Activated CD8-positive, alpha-beta memory T cell treated with anti-CD3 and anti-CD28 coated beads for 36 hours (primary cell): Measurements from ENCODE around the gene ADAMTS9. TPM values are rescaled to one million over a fixed set of nuclear protein-coding genes. Genes with fewer than 3 reads are reported as not detected.

ENCODE experiments used
- CTCF ChIA-PET: fragments of 350-600 bp; sonication (Branson Sonifier 250); formaldehyde crosslinking; loops from one replicate; lab custom pipeline; 2021; ENCODE audit warnings: antibody characterized with exemption; lab: Charles Lee
- POLR2A ChIA-PET: fragments of 350-600 bp; sonication (Branson Sonifier 250); formaldehyde crosslinking; loops from one replicate; lab custom pipeline; 2021; ENCODE audit warnings: antibody characterized with exemption; lab: Charles Lee
- total RNA-seq, 2 experiments: library from RNA; stranded (reverse); gene quantifications; one replicate each; pipeline ENCODE4 v1.2.3, GENCODE V29; 2021

ADAMTS9 gene, protein sequence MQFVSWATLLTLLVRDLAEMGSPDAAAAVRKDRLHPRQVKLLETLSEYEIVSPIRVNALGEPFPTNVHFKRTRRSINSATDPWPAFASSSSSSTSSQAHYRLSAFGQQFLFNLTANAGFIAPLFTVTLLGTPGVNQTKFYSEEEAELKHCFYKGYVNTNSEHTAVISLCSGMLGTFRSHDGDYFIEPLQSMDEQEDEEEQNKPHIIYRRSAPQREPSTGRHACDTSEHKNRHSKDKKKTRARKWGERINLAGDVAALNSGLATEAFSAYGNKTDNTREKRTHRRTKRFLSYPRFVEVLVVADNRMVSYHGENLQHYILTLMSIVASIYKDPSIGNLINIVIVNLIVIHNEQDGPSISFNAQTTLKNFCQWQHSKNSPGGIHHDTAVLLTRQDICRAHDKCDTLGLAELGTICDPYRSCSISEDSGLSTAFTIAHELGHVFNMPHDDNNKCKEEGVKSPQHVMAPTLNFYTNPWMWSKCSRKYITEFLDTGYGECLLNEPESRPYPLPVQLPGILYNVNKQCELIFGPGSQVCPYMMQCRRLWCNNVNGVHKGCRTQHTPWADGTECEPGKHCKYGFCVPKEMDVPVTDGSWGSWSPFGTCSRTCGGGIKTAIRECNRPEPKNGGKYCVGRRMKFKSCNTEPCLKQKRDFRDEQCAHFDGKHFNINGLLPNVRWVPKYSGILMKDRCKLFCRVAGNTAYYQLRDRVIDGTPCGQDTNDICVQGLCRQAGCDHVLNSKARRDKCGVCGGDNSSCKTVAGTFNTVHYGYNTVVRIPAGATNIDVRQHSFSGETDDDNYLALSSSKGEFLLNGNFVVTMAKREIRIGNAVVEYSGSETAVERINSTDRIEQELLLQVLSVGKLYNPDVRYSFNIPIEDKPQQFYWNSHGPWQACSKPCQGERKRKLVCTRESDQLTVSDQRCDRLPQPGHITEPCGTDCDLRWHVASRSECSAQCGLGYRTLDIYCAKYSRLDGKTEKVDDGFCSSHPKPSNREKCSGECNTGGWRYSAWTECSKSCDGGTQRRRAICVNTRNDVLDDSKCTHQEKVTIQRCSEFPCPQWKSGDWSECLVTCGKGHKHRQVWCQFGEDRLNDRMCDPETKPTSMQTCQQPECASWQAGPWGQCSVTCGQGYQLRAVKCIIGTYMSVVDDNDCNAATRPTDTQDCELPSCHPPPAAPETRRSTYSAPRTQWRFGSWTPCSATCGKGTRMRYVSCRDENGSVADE (N-terminal part only)
- total RNA-seq = not detected

DNA sequence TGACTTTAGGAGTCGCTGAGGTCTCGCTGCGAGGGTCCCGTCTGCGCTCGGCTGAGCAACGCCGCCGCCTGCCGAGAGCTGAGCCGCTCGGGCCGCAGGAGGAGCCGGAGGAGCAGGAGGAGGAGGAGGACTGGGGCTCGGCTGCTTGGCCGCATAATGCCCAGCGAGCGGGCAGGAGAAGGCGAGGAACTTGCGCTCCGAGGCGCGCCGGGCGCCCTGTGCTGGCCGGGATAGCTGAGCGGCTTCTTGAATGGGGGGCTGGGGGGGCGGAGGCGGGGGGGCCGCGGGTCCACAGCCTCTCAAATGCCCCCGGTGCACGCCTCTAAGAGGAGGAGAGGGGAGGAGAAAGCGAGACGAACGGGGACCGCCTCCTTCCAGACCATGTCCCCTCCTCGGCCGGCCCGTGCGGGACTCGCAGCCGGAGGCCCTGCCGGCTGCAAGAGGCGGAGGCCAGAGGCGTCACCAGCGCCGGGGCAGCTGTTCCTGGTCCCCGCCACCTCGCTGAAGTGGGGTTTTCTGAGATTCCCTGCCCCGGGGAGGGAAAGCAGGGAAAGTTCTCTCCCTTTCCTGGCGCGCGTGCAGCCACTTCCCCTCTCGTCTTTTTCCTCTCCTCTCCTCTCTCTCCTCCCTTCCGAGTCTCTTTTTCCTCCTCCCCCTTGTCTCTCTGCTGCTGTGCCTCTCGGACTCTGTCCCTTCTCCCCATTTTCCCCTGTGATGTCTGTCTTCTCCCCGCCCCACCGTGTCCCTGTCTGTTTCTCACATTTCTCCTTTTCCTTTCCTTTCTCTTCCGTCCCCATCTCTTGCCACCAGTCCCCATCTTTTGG, at the start of gene ADAMTS9:
TSS of gene ADAMTS9 (minus strand) at position 220 of the 824 bp plus-strand sequence. CDS start 343 bp downstream, outside the sequence.
- ChIA-PET POLR2A (no interaction called here), CTCF (no interaction called here)

DNA sequence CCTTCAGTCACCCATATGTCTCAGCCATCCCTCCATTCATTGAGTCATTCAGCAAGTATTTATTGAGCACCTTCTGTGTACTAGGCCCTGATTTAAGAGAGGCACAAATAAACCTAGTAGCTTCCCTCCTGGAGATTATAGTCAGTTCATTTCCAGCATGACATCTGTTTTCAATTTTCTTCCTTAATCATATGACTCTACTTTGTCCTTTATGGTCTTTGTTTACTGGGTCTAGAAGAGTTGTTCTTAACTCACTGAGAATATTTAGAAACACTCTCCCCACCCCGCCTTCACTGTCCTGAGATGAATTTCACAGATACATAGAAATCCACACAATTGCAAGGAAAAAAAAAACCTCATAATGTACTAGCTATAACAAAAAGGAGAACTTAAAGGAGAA, 44.8 kb upstream of the ADAMTS9 start:
- CTCF ChIA-PET = no interaction called here
- POLR2A ChIA-PET = no interaction called here

DNA sequence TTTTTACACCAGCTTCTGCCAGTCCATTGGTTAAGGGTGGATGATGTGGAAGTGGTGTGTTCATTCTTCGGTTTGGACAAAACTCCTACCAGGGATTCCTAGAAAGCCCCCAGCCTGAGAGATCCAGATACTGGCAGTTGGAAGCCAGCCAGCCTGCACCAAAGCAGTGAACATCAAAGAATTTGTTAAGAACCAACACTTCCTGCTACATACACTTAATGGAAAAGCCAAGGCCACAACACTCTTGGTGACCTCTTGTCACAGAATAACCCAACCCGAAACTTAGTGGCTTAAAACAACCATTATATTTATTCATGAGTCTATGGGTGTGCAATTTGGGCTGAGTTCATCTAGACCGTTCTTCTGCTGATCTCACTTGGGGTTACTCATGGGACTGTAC, 42.9 kb upstream of the ADAMTS9 start:
- ChIA-PET CTCF (no interaction called here), POLR2A (no interaction called here)

DNA sequence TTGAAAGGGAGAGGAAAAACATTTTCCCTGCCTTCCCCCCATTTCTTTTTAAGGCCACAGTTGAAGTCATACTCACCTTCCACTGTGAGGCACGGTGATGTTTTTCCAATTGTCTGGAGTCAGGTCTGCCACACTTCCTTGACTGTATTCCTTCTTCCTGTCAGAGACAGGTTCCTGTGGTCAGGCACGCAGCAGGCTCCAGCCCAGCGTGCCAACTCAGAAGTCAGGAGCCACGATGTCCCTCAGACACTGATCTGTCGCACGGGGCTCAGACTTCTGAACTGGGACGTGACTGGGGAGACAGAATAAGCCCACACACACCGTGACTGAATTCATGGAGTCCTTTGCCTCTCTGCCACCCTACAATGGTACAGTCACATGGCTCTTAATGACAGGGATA, 41.2 kb upstream of the ADAMTS9 start:
- ChIA-PET CTCF (no interaction called here), POLR2A (no interaction called here)

DNA sequence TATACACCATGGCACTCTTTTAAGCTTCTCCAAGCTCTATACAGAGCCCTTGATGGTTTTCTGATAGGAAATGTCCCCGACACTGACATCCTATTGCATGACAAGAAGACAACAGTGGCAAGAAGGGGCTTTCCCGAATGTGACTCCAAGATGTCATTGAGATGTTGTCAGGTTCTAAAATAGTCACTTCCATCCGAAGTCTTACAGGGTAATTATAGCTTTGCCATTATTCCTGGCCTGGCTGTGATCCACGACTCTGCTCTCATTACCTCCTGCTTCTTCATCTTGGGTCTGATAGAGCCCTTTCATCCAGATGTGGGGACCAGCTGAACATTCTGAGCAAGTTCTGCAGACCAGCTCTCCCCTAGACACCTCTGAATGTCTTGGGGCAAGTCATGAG, 40.6 kb upstream of the ADAMTS9 start:
- CTCF ChIA-PET = no interaction called here
- POLR2A ChIA-PET = no interaction called here

DNA sequence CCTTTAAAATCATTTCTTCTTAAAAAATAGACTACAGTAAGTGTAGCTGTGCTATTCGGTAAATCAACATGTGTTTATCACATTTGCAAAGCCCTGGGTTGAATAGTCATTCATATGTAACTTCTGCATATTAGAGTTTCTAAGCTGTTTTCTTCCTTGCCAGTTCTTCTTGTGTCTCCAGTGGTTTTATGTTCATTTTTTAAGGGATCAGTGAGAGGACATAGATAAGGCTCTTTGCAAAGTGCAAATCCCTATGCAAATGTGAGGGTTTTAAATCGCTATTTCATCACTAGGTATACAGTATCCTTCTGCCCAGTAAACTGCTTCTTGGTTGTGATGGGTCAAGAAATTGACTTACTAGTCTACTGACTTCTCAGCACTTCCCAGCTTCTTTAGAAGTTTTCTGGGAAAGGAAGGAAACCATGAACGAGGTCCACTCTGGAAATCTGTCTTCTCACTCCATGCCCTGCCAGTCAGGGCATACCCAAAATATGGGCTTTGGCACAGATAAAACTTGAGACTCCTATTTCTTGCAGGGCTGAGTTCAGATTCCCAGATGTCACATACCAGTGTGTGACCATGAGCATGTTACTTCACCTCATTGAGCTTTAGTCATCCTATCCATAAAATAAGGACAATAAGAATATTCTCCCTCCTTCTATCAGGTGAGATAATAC, 38.8 kb upstream of the ADAMTS9 start:
- ChIA-PET POLR2A (no interaction called here), CTCF (no interaction called here)

DNA sequence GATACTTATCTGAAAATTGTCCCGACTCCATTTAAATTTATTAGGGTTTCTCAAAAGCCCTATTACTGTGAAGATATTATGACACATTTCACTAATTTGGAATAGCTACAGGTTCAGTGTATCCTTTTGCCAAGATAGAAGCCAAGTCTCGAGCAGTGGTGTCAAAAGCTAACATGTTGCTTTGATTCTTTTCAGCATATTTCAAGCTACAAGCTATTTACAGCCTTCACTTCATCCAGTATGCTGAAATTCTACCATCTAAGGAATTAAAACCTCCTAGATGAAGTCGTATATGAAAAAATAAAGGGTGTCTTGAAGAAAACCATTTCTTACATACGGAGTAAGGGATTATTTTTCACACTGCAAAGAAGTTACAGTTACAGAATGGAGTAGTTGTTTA, 31.2 kb upstream of the ADAMTS9 start:
- ChIA-PET CTCF (no interaction called here), POLR2A (no interaction called here)

DNA sequence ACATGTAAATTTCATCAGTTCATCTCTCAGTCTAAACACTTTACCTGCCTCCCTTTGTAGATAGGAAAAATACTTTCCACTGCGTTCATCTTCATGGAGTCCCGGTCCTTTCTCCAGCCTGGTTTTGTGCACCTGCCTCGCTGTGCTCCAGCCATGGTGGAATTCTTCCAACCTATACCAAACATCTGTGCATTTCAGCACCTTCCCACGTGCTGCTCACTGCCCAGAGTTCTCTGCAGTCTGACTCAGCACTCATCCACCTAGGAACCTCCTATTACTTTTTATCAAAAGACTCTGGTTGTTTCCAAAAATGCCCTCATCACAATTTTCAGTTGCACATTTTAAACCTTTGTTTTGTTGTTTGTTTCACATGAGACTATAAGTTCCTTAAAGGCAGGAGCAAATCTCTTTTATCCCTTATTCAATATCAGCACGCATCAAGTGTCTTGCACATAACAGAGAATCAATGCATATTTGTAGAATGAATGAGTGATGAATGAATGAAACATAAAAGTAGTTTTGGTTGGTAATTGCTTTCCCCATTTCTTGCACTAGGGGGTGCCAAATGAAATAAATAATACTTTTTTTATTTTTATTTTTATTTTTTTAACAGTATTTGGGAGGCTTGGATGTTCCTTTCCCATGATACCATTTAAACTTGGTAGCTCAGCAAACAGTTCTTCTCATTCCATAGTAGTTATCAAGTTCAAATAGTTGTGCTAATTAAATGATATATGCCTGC, 30.2 kb upstream of the ADAMTS9 start:
- CTCF ChIA-PET = no interaction called here
- POLR2A ChIA-PET = no interaction called here

DNA sequence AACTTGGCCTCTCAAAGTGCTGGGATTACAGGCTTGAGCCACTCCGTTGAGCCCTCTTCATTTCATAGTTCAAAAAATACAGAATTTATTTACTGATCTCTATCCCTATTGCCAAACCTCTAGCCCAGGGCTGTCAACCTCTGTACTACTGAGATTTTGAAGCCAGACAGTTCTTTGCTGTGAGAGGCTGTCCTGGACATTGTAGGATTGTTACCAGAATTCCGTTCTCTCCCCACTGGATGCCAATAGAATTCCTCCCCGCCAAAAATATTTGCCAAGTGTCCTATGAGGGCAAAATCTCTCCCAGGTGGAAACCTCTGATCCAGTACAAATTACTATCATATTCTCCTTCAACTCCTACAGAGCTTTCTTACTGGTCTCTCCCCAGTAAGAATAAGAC, 29.6 kb upstream of the ADAMTS9 start:
- CTCF ChIA-PET = no interaction called here

DNA sequence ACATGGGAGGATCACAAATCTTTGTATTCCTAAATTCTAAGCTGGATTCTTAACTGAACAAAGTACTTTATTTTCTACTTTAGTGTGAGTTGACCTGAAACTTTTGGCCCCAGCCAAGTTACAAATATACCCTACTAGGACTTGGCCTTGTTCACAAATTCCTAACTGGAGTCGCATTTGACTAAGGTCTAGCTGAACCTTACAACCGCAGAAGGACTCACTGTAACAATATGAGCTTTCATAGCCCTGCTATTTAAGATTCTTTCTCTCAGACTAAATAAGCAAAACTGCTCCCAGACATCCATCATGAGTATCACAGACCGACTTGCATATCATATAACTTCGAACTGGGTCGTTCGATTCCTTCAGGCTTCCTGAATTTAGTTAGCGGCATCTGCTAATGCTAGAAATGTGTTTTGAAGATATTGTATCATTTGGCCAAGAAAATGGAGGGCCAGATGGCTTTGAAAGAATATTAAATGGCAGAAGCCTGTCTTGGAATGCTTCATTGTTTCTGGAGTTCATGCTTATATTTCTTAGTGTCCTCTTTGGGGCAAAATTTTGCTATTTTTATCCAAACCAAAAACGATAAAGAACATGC, 28.4 kb upstream of the ADAMTS9 start:
- POLR2A ChIA-PET = no interaction called here
- CTCF ChIA-PET = no interaction called here

More for the DNA sequence above, 29.6 kb upstream of the ADAMTS9 start:
- POLR2A ChIA-PET = no interaction called here

DNA sequence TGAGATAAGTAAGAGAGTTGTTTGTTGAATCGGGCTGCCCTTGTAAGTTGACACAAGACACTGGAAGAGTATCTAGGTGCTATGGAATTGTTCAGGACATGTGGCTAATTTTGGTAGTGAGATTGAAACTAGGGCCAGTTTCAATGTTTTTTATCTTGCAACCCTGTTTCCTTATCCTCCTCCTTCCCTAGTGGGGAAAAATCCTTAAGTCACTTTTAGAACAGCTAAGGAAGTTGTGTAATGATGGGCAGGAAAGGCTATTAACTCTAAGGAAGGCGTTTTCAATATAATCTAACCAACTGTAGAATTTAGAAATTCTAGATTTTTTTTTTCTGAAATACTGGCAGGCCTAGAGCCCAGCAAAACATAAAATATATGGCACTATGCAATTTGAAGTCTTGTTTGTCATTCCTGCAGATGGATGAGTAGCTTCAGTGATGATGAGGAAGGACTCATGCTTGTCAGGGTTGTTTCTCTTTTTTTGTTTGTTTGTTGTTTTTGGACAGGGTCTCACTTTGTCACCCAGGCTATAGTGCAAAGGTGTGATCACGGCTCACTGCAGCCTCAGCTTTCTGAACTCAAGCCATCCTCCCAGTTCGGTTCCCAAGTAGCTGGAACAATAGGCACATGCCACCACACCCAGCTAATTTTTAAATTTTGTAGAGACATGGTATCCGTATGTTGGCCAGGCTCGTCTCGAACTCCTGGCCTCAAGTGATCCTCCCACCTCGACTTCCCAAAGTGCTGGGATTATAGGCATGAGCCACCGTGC, 27.6 kb upstream of the ADAMTS9 start:
- POLR2A ChIA-PET = no interaction called here
- CTCF ChIA-PET = no interaction called here

DNA sequence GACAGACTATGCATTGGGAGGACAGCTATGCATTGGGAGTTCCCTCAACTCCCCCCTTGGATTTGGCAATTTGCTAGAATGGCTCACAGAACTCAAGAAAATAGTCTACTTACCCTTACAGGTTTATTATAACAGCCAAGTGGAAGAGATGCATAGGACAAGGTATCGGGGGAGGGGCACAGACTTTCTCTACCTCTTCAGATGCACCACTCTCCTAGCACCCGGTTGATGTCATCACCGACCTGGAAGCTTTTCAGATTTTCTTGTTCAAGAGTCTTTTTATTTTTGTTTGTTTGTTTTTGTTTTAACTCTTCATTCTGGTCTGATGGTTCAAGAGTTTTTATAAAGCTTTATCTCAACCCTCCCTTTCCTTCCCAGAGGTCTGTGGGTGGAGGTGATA, 20.7 kb upstream of the ADAMTS9 start:
- POLR2A ChIA-PET = no interaction called here
- CTCF ChIA-PET = no interaction called here

DNA sequence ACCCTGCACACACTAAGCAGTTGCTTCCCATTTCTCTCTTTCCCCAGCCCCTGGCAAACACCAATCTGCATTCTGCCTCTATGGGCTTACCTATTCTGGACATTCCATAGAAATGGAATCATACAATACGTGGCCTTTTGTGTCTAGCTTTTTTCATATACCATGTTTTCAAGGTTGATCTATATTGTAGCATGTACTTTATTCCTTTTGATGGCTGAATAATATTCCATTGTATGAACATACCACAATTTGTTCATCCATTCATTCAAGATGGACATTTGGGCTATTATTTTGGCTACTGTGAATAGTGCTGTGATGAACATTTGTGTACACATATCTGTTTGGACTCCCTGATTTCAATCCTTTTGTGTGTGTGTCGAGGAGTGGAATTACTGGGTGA, 18.1 kb upstream of the ADAMTS9 start:
- ChIA-PET CTCF (no interaction called here), POLR2A (no interaction called here)

DNA sequence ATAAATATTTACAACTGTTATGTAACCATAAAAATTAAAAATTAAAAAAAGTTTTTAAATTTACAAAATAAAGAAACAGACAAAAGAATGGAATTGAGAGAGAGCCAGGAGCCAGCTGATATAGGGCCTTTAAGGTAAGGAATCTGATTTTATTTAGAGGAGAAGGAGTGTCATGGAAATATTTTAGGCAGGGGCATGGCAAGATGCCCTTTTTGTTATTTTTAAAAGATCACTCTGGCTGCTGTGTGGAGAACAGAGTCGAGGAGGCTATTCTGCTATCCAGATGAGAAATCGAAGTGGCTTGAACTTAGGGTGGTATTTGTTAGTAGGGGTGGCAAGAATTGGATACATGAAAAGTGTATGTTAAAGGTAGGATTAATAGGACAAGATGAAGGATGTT, 9.1 kb upstream of the ADAMTS9 start:
- CTCF ChIA-PET = no interaction called here
- POLR2A ChIA-PET = no interaction called here

DNA sequence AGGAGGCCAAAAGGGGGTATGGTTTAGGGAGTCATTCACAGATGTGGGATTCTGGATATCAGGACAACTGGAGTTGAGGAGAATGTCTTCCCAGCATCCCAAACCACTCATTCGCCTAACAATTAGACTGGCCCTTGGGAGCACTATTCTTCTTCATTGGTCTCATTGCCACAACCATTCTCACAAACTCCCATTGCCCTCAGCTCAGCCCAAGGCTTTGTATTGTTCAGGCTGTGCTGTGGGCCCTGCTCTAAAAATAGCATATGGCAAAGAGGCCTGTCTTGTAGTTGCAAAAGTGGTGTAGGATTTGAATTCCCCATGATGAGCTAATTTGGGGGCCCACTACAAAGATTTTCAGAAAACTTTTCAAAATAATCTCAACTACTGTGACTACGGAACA, 6.3 kb upstream of the ADAMTS9 start:
- ChIA-PET POLR2A (no interaction called here), CTCF (no interaction called here)

DNA sequence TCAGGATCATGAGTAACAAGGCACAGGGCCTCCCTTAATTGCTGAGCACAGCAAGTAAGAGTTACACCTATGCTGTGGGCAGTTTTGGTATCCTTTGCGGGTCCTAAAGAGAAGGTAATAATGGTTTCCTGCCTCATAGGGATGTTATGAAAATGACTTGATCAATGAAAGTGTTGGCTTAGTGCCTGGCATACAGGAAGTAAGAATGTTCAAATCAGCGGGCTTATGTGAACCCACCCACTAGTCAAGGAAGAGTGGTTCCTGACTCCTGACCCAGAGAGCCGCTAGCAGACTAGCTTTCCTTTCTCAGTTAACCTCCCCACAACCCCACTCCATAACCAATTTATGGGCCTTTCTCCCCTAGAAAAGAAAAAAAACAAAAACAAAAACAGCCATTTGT, 5.2 kb upstream of the ADAMTS9 start:
- ChIA-PET POLR2A (no interaction called here), CTCF (no interaction called here)

DNA sequence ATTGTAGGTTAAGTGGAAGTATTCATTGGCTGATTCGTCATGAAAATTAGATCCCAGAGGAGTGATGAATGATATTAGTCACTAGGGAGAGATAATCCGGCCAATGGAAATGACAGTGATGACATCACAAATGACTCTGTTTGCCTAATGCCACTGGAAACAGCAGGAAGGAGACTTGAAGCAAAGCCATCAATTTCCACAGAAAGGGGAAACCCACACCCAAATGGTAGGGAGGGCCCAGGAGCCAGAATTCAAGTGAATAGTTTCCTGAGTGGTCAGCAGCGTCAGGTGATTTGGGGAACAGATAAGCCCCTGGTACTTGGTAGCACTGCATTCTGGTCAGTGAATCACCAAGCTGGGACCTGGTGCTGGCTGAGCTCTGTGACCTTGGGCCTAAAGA, 3.3 kb upstream of the ADAMTS9 start:
- CTCF ChIA-PET = no interaction called here

More for the DNA sequence above, 3.3 kb upstream of the ADAMTS9 start:
- POLR2A ChIA-PET = no interaction called here
